ENCODE results near the gene TPST1.
A peak's percentile ranks its signal among the peaks of the same experiment; 100 is the strongest.

The TPST1 gene

DNA sequence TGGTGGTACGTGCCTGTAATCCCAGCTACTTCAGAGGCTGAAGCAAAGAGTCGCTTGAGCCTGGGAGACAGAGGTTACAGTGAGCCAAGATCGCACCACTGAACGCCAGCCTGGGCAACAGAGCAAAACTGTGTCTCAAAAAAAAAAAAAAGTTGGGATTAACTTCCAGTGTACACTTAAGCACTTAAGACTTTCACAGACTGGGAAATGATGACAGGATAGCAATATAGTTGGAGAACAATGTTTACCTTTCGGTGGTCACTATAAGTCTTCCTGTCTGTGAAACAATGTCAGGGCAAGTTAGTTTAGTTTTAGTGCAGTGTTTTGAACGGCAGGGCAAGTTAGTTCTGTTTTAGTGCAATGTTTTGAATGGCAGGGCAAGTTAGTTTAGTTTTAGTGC lies 130.2 kb downstream of the TPST1 start:
- TF ChIP-seq, protein P1, sequence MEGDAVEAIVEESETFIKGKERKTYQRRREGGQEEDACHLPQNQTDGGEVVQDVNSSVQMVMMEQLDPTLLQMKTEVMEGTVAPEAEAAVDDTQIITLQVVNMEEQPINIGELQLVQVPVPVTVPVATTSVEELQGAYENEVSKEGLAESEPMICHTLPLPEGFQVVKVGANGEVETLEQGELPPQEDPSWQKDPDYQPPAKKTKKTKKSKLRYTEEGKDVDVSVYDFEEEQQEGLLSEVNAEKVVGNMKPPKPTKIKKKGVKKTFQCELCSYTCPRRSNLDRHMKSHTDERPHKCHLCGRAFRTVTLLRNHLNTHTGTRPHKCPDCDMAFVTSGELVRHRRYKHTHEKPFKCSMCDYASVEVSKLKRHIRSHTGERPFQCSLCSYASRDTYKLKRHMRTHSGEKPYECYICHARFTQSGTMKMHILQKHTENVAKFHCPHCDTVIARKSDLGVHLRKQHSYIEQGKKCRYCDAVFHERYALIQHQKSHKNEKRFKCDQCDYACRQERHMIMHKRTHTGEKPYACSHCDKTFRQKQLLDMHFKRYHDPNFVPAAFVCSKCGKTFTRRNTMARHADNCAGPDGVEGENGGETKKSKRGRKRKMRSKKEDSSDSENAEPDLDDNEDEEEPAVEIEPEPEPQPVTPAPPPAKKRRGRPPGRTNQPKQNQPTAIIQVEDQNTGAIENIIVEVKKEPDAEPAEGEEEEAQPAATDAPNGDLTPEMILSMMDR (conservative IDR thresholded peaks at IDR 0.05), result no peak
- no peak for TF ChIP-seq ZFX (IDR thresholded peaks at IDR 0.05)
- no peak overlapping the region for H3K27ac ChIP-seq

DNA sequence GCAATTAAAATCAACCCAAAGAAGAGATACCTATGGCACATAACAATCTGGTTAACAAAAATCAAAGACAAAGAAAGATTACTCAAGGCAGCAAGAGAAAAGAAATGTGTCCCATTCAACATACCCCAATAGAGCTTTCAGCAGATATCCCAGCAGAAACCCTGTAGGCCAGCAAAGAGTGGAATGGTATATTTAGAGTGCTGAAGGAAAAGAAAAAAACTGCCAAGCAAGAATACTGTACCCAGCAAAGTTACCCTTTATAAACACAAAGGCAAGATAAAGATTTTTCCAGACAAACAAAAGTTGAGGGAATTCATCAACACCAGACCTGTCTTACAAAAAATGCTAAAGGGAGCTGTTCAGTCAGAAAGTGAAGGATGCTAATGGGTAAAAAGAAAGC lies 131.6 kb downstream of the TPST1 start:
- no peak for TF ChIP-seq ZFX (IDR thresholded peaks at IDR 0.05)
- TF ChIP-seq, protein P1 (conservative IDR thresholded peaks at IDR 0.05), result no peak
- no peak overlapping the region for H3K27ac ChIP-seq

DNA sequence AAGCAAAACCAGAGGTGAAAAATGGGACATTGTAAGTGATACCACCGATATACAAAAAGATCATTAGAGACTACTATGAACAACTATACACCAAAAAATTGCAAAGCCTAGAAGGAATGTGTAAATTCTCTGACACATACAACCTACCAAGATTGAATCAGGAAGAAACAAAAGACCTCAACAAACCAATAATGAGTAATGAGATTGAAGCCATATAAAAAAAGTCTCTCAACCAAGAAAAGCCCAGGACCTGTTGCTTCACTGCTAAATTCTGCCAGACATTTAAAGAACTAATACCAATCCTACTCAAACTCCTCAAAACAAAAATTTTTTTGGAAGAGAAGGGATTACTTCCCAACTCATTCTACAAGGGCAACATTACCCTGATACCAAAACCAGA lies 134.0 kb downstream of the TPST1 start:
- TF ChIP-seq, protein P1 (conservative IDR thresholded peaks at IDR 0.05), result no peak
- TF ChIP-seq ZFX (IDR thresholded peaks at IDR 0.05), result no peak
- H3K27ac ChIP-seq, result no peak overlapping the region

DNA sequence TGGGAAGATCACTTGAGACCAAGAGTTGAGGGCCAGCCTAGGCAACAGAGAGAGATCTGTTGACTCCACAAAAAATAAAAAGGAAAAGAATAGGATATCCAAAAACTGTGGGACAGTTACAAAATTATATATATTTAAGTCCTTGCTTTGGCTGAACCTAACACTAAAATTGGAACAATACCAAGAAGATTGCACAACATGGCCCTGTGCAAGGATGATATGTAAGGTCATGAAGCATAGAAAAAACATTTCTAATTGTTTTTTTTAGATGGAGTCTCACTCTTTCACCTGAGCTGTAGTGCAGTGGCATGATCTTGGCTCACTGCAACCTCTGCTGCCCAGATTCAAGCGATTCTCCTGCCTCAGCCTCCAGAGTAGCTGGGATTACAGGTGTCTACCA lies 139.0 kb downstream of the TPST1 start:
- no peak overlapping the region for H3K27ac ChIP-seq
- TF ChIP-seq, protein P1 (conservative IDR thresholded peaks at IDR 0.05), result no peak
- TF ChIP-seq ZFX (IDR thresholded peaks at IDR 0.05), result no peak

DNA sequence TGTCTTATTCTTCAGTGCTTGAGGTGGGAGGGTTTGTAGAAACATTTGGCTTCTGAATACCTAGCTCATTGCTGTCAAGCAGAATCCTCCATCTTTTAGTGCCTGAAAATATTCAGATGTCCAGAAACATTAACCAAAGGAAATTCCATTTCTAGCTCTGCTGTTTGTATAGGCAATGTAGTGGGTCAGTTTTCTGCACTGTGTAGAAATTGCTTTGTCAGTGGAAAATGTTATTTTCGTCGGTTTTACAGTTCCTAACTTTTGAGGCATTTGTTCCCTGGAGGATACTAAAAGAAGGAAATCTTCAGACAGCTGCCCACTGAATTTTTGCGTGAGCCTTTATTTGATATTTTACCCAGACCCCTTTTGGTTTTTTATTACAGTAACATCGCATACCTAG lies 143.4 kb downstream of the TPST1 start:
- no peak overlapping the region for H3K27ac ChIP-seq
- no peak for TF ChIP-seq ZFX (IDR thresholded peaks at IDR 0.05)
- TF ChIP-seq, protein P1 (conservative IDR thresholded peaks at IDR 0.05), result no peak

DNA sequence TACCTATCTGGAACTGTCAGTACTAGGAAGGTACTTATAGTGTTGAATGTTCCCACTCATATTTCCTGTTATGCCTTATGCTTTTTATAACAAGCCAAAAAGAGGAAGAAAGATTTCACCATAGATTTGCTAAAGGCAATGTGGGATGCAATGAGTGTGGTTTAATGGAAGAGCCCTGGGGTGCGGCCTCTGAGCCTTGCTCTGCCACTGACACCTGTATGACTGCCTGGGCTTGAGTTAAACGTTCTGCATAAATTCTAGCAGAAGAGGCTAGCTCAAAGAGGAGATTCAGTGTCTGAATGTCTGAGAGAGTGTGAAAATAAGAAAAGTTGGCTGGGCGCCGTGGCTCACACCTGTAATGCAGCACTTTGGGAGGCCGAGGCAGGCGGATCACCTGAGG lies 143.8 kb downstream of the TPST1 start:
- TF ChIP-seq, protein P1 (conservative IDR thresholded peaks at IDR 0.05), result no peak
- no peak for TF ChIP-seq ZFX (IDR thresholded peaks at IDR 0.05)
- H3K27ac ChIP-seq, result no peak overlapping the region

DNA sequence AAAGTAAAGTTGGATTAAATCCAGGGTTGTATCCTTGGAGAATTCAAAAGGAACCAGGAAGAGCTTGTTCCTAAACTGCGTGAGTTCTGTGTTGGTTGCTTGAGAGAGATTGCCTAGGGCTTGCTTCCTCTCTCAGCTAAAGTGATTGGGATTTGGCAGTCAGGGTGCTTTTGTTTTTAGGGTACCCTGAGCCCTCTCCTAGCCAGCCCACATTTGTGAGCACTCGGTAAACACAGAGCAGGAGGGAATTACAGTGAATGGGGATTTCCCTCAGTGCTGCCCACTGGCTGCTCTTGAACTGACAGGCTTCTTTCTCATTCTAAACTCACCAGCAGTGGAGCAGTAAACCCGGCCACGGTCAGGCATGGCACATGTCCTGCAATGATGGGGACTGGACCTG lies 146.9 kb downstream of the TPST1 start:
- no peak for TF ChIP-seq ZFX (IDR thresholded peaks at IDR 0.05)
- TF ChIP-seq, protein P1 (conservative IDR thresholded peaks at IDR 0.05), result no peak
- 0 out of 2 replicates have a peak overlapping the region, but pooled peaks have one; percentile 23 for H3K27ac ChIP-seq

Data from C4-2B (cell line).